Endothelial cell of umbilical vein (primary cell): ENCODE results near the gene SNPH.

Experiments used
- CTCF ChIP-seq, 2 donors: IDR thresholded peaks; 1 replicate in 1 of 2; 2 replicates in 1 of 2; pipeline ENCODE4 v1.5.1; 2011; ENCODE audit warnings: low read length in 2 of 2, mild to moderate bottlenecking in 2 of 2, moderate library complexity in 2 of 2, control low read depth in 1 of 2, inconsistent platforms in 1 of 2, low read depth in 1 of 2; ENCODE audit not compliant: insufficient read depth in 1 of 2; ENCODE audit errors: extremely low read depth in 1 of 2
- POLR2A ChIP-seq: IDR thresholded peaks from 2 replicates; pipeline ENCODE4 v1.6.1; 2012; ENCODE audit warnings: low read depth, mild to moderate bottlenecking, control low read depth, low read length
- POLR2AphosphoS5 ChIP-seq: IDR thresholded peaks from 2 replicates; pipeline ENCODE4 v1.6.1; 2012; ENCODE audit warnings: low read depth, mild to moderate bottlenecking, control low read depth, low read length, moderate library complexity; ENCODE audit not compliant: insufficient read depth
- TF ChIP-seq, protein P1 (sequence below): IDR thresholded peaks from 2 replicates; pipeline ENCODE4 v1.6.1; 2011; ENCODE audit not compliant: insufficient read depth, insufficient read length

GRCh38 chr20:1292620-1293019, 26.5 kb downstream of the SNPH start:
- TF ChIP-seq CTCF (IDR thresholded peaks at IDR 0.05; ENCODE audit: extremely low read depth in 1 of 2, insufficient read depth in 1 of 2, low read depth in 1 of 2, low read length in 2 of 2) (no peak), POLR2A (no peak), POLR2AphosphoS5 (no peak)
- TF ChIP-seq, protein P1, sequence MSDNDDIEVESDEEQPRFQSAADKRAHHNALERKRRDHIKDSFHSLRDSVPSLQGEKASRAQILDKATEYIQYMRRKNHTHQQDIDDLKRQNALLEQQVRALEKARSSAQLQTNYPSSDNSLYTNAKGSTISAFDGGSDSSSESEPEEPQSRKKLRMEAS, result no peak
